ENCODE results near the gene PRRC2C. TPM values are rescaled to one million over a fixed set of nuclear protein-coding genes. Genes with fewer than 3 reads are reported as not detected.

PRRC2C gene
- total and polyA plus RNA-seq, 12 donors: 44.4 to 103 (median 62.9) TPM

DNA sequence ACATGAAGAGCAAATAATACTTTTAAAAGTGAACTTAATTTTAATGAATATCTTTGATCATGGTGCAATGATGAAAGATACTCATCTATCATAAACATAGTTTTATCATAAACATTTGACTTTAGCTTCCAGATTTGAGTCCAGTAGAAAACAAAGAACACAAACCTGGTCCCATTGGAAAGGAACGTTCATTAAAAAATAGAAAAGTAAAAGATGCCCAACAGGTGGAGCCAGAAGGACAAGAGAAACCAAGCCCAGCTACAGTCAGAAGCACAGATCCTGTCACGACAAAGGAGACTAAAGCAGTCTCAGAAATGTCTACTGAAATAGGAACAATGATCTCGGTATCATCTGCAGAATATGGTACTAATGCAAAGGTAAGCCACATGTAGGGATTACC lies 81.1 kb downstream of the PRRC2C start:
- H3K27me3 ChIP-seq: no peaks in the 10 kb centered on the region
- H3K4me1 ChIP-seq (replicated peaks in 1 of 2): no peaks in the 10 kb centered on the region
- H3K27ac ChIP-seq: no peak overlapping the region
- DNase-seq: no peak
- peaks cover 0 to 53% of the 10 kb centered on the region in 2 donors for H3K36me3 ChIP-seq (replicated peaks in 1 of 2)
- WGBS, 4 donors: 62 to 73% (median 67%) methylated on average over 3 of the region's 3 CpGs
- H3K4me3 ChIP-seq: no peak overlapping the region
- intact Hi-C loops (cut with DNase I): no loop called here
- TF ChIP-seq, protein P1, sequence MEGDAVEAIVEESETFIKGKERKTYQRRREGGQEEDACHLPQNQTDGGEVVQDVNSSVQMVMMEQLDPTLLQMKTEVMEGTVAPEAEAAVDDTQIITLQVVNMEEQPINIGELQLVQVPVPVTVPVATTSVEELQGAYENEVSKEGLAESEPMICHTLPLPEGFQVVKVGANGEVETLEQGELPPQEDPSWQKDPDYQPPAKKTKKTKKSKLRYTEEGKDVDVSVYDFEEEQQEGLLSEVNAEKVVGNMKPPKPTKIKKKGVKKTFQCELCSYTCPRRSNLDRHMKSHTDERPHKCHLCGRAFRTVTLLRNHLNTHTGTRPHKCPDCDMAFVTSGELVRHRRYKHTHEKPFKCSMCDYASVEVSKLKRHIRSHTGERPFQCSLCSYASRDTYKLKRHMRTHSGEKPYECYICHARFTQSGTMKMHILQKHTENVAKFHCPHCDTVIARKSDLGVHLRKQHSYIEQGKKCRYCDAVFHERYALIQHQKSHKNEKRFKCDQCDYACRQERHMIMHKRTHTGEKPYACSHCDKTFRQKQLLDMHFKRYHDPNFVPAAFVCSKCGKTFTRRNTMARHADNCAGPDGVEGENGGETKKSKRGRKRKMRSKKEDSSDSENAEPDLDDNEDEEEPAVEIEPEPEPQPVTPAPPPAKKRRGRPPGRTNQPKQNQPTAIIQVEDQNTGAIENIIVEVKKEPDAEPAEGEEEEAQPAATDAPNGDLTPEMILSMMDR (IDR thresholded peaks at IDR 0.05): no peak
- no peak for TF ChIP-seq POLR2A (IDR thresholded peaks at IDR 0.05)
- no peaks in the 10 kb centered on the region for H3K9me3 ChIP-seq (replicated peaks in 1 of 3)

DNA sequence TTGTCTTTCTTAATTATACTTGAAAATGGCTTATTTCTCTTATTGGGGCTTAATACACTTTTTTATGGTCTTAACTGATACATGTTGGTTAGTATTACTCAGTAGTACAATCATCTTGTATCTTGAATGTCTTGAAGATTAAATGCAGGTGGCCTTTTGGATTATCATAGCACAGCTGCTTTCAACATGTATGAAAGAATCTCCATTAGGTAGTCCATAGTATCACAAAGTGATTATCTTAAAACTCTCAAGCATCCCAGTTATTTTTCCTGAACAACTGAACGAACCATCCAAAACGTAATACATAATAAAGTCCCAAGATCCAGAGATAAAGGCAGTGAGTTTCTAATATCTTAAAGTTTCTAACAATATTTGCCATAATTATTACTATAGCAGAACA lies 85.0 kb downstream of the PRRC2C start:
- H3K9me3 ChIP-seq (replicated peaks in 1 of 3): no peaks in the 10 kb centered on the region
- no peak overlapping the region for H3K27ac ChIP-seq
- H3K4me1 ChIP-seq (replicated peaks in 1 of 2): no peaks in the 10 kb centered on the region
- no peaks in the 10 kb centered on the region for H3K27me3 ChIP-seq
- H3K36me3 ChIP-seq (replicated peaks in 1 of 2): peaks cover 0 to 42% of the 10 kb centered on the region in 2 donors
- intact Hi-C loops (cut with DNase I): loop anchor here in 1 of 2 donors (10.0 kb wide), 1 partner anchor 45 kb away; no protein-coding TSS in a partner anchor
- no peak for DNase-seq
- TF ChIP-seq POLR2A (IDR thresholded peaks at IDR 0.05): no peak
- TF ChIP-seq, protein P1 (IDR thresholded peaks at IDR 0.05): no peak
- no peak overlapping the region for H3K4me3 ChIP-seq
- WGBS, 4 donors: 82 to 95% (median 89%) methylated on average over 2 of the region's 2 CpGs

DNA sequence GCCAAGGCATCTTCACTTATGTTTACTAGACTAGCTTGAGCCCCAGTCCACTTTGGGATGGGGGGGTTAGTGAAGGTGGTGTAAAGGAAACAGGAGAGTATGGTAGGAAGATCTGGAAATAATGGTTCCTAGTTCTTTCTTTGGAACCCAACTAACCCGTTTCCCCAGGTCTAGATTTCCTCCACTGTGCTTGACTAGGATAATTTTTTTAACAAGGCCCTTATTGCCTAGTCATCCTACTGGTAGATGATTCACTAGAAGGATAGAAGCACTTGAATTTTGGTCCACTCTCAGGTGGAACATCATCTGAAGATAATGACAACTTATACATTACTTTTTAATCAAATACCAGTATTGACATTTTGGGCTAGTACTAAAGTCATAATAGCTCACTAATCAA lies 90.8 kb downstream of the PRRC2C start:
- intact Hi-C loops (cut with DNase I): loop anchor here in 1 of 2 donors (10.0 kb wide), 1 partner anchor 51 kb away; no protein-coding TSS in a partner anchor
- H3K9me3 ChIP-seq (replicated peaks in 1 of 3): no peaks in the 10 kb centered on the region
- H3K27me3 ChIP-seq: no peaks in the 10 kb centered on the region
- TF ChIP-seq, protein P1 (IDR thresholded peaks at IDR 0.05): no peak
- no peak for TF ChIP-seq POLR2A (IDR thresholded peaks at IDR 0.05)
- WGBS, 4 donors: 88 to 92% (median 90%) methylated on average over 1 of the region's 1 CpG
- H3K27ac ChIP-seq: no peak overlapping the region
- H3K4me1 ChIP-seq (replicated peaks in 1 of 2): no peaks in the 10 kb centered on the region
- H3K4me3 ChIP-seq: no peak overlapping the region
- DNase-seq: no peak
- H3K36me3 ChIP-seq (replicated peaks in 1 of 2): peaks cover 0 to 62% of the 10 kb centered on the region in 2 donors

DNA sequence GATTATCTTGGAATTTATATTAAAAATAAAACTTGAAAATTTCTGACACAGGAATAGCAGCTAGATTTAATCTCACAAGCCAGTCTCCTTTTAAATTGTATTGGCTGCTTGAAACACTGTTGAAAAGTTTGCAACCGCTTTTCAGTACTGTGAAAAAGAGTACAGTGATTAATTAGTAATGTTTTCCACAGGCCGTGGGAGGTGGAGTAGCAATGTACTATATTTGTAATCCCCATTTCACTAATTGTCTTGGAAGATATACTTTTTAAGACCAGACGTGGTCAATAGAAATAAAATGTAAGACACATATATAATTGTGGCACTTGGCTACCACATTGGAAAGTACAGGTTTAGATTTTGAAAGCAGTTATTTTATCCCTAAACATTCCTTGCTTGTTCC lies 95.9 kb downstream of the PRRC2C start:
- Histone ChIP-seq H3K27me3 (no peaks in the 10 kb centered on the region), H3K36me3 (replicated peaks in 1 of 2) (peaks cover 0 to 85% of the 10 kb centered on the region in 2 donors), H3K9me3 (replicated peaks in 1 of 3) (no peaks in the 10 kb centered on the region), H3K4me1 (replicated peaks in 1 of 2) (no peaks in the 10 kb centered on the region), H3K4me3 (no peak overlapping the region), H3K27ac (no peak overlapping the region)
- WGBS, 4 donors: 84 to 88% (median 86%) methylated on average over 3 of the region's 3 CpGs
- DNase-seq: no peak
- intact Hi-C loops (cut with DNase I): loop anchor here in 1 of 2 donors (10.0 kb wide), 1 partner anchor 96 kb away; the partner anchor contains the start of gene PRRC2C
- TF ChIP-seq, protein P1 (IDR thresholded peaks at IDR 0.05): no peak

Measured in adrenal gland (tissue), 12 donors.